GM19328 (cell line): ENCODE measurements around the gene NYAP1.
A peak's percentile ranks its signal among the peaks of the same experiment; 100 is the strongest.
"Not testable (repeated sequence)": the region's sequence is repeated elsewhere in the genome, so short reads cannot be mapped to it uniquely, and the experiment has no call there.

ENCODE experiments used
- ATAC-seq: cut with Tn5 transposase; IDR thresholded peaks from one replicate; pipeline ENCODE4 v1.9.1; 2021; ENCODE audit warnings: mild to moderate bottlenecking, moderate library complexity; ENCODE audit not compliant: unreplicated experiment

NYAP1 gene

GRCh38 chr7:100481466-100481865, 2.3 kb upstream of the NYAP1 start:
- ATAC-seq, result no peak

- ATAC-seq, result no peak
Observed at GRCh38 chr7:100482728-100483089, 1.0 kb upstream of the NYAP1 start.

- ATAC-seq, result peak; percentile 52
Observed at GRCh38 chr7:100483090-100483721, 521 bp upstream of the NYAP1 start.

DNA sequence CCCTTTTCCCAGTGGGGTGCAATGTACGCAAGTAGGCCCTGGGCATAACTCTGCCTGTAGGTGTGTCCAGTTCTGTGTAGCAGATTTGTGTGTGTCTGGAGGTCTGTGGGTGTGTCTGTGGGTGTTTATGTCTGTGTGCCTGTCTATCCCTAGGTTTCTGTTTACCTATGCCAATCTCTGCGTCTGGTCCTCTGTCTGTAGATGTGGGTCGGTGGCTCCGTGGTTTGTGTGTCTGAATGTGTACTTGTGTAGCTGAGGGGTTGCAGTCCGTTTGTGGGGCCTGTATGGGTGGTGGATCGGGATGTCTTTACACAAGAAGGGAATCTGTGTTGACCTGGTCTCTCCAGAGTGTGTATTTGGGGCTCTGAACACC, 932 bp downstream of the NYAP1 start:
- ATAC-seq, result no peak

DNA sequence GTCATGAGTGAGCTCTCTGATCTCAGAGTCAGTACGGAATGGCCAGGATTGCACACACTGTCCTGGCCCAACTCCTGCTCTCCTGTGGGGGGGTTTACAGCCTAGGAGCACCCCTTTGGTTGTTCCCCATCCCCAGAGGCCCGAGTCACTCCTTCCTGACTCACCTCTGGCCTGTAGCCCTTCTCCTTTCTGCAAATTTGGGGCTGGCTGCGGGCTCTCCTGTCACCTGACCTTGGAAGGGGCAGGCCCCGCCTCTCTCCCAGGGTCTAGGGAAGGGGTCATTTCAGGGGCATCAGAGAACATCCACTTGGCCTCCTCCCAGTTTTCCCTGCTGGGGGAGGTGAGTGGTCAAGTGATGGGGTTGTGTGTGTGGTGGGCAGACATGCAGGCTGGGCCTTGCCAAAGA, 1.7 kb downstream of the NYAP1 start:
- no peak for ATAC-seq

GRCh38 chr7:100486111-100486636, 2.4 kb downstream of the NYAP1 start:
- no peak for ATAC-seq

GRCh38 chr7:100486753-100487446, 3.2 kb downstream of the NYAP1 start:
- no peak for ATAC-seq

DNA sequence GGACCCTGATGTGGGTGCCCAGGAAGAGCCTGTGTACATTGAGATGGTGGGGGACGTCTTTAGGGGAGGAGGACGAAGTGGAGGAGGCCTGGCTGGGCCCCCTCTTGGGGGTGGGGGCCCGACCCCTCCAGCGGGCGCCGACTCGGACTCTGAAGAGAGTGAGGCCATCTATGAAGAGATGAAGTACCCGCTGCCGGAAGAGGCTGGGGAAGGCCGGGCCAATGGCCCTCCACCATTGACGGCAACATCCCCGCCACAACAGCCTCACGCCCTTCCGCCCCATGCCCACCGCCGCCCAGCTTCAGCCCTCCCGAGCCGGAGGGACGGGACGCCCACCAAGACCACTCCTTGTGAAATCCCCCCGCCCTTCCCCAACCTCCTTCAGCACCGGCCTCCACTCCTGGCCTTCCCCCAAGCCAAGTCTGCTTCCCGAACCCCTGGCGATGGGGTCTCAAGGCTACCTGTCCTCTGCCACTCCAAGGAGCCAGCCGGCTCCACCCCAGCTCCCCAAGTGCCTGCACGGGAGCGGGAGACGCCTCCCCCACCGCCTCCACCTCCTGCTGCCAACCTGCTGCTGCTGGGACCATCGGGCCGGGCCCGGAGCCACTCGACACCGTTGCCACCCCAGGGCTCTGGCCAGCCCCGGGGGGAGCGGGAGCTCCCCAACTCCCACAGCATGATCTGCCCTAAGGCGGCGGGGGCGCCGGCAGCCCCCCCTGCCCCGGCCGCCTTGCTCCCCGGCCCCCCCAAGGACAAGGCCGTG, 4.8 kb downstream of the NYAP1 start:
- no peak for ATAC-seq

GRCh38 chr7:100489121-100489520, 5.4 kb downstream of the NYAP1 start:
- ATAC-seq, result no peak

DNA sequence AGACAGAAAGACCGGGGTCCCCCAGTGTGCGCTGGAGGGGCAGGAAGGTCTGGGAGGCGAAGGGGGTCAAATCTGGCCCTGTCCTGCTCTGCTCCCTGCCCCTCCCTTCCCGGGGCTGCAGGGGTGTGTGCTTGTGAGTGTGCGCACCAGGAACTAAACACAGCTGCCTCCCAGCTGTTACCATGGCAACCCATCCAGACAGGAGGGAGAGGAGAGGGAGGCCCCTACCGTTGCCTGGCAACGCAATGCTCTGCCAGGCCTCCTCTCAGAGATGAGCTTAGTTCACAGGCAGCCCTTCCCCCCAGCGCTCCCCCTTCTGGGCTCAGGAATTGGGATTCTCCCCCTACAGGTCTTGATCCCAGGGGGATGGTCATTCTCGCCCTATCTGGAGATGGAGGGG, 6.1 kb downstream of the NYAP1 start:
- no peak for ATAC-seq

- ATAC-seq, result no peak
Observed at GRCh38 chr7:100490483-100491191, 6.9 kb downstream of the NYAP1 start.

- no peak for ATAC-seq
Observed at GRCh38 chr7:100491192-100491578, 7.5 kb downstream of the NYAP1 start.

GRCh38 chr7:100492738-100493475, 9.2 kb downstream of the NYAP1 start:
- ATAC-seq, result no peak

DNA sequence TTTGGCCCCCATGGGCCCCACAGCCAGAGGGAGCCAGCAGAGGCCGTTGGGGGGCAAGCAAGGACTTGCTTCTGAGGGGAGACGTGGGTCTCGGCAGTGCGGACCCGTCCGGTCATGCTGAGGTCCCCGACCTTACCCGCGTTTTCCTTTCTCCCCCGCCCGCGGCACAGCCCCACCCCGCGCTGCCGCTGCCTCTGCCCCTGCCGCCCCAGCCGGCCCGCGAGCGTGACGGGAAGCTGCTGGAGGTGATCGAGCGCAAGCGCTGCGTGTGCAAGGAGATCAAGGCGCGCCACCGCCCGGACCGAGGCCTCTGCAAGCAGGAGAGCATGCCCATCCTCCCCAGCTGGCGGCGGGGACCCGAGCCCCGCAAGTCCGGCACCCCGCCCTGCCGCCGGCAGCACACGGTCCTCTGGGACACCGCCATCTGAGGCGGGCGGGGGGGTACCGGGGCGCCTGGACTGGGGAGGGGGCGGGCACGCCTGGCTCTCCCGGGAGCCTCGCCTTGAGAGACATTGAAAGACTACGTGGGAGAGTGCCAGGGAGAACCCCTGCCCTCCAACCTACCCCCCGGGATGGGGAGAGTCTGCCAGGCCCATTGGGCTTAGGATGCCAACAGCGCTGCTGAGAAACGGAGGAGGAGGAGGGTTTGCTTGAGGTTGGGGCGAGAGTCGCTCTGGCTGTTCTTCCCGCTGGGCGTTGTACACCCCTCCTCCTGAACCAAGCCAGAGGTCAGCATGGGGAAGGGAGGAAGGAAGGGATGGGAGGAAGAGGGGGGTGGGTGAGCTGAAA, 9.9 kb downstream of the NYAP1 start:
- no peak for ATAC-seq

GRCh38 chr7:100496509-100496908, 12.8 kb downstream of the NYAP1 start:
- no peak for ATAC-seq

DNA sequence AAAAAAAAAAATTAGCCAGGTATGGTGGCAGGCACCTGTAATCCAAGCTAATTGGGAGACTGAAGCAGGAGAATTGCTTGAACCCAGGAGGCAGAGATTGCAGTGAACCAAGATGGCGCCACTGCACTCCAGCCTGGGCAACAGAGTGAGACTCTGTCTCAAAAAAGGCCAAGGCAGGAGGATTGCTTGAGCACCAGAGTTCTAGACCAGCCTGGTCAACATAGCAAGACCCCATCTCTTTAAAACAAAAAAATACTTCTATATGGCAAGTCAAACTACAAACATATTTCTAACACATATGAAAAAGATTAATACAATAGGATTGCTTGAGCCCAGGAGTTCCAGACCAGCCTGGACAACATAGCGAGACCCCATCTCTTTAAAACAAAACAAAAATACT, 17.0 kb downstream of the NYAP1 start:
- ATAC-seq, result not testable (repeated sequence)

- ATAC-seq, result not testable (repeated sequence)
Observed at GRCh38 chr7:100504031-100504430, 20.3 kb downstream of the NYAP1 start.

- ATAC-seq, result no peak
Observed at GRCh38 chr7:100504887-100505611, 21.3 kb downstream of the NYAP1 start.

DNA sequence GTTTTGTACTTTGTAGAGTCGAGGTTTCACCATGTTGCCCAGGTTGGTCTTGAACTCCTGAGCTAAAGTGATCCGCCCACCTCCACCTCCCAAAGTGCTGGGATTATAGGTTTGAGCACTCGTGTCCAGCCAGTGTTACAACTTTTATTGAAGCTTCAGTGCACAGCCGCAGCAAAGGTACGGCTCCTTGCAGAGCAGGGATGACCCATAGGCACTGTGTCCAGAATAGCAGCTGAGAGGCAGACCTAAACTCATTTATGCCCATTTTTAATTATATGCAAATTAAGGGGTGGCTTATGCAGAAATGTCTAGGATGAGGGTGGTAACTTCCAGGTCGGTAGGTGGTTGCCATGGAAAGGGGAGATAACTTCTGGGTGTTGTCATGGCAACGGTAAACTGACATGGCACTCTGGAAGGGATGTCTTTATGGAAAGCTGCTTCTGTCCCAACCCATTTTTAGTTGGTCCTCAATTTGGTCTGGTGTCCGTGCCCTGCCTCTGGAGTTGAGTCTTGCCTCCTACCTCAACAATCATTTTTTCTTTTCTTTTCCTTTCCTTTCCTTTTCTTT, 22.7 kb downstream of the NYAP1 start:
- no peak for ATAC-seq
